Measurements from ENCODE around the gene ZFAND6.
"Not testable (repeated sequence)": the region's sequence is repeated elsewhere in the genome, so short reads cannot be mapped to it uniquely, and the experiment has no call there.

ZFAND6 gene

DNA sequence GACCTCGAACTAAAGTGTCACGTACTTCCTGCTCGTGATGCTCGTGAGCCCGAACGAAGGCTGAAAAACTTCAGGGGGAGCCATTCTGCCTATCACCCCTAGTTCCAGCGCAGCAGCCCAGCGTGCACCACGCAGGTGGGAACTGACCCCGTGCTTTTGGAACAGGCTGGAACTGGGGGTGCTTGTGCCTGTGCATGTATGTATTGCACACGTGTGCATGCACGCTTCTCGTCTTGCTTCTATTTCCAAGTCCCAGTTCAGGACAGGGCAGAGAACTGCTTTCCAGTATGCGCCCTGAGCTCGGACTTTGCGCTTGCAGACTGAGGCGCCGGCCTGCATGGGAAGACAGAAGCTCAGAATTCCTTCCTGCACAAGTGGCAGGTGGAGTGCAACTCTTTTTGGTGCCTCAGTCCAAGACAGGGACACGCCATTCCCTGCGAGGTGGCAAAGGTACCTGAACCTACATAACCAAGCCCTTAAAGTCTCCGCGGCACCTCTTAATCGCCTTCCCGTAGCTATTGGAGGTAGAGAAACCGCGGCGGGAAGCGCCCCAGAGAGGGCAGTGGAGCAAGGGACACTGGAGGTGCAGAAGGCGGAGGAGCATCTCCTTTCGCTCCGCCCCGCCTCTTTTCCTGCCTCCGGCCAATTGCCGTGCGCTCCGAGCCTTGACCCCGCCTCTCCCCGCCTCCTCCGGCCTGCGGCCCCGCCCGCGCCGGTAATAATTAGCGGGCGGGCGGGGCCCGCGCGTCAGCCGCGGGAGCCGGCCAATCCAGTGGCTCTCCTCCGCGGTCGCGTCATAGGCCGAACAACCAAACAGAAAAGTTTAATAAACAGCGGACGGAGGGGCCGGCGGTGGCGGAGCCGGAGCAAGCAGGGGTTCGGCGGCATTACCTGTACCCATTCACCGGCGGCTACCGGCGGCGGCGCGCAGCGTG is at the start of gene ZFAND6:
Gene ZFAND6 (plus strand): TSS at position 826 of the 935 bp plus-strand sequence. CDS start 60,669 bp downstream, outside the sequence.
- DNase-seq (ENCODE audit: low spot score) = peak; percentile 97

DNA sequence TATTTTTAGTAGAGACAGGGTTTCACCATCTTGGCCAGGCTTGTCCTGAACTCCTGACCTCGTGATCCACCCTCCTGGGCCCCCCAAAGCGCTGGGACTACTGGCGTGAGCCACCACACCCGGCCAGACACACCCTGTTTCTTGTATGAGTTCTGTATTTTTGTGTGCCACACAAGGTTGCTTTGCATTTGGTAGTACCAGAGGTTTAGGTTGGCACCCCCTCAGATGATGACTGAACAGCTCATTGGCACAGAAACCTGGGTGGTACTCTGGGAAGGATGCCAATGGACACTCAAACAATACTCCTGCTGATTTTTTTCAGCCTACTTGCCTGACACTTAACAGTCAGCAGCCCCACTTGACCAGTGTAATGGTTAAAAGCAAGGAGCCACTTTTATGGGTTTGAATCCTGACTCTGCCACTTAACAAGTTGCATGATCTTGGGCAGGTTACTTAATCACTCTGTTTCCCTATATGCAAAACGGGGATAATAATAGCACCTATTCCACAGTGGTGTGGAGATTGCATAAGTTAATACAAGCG is 49.3 kb upstream of the ZFAND6 start:
- DNase-seq (ENCODE audit: low spot score) = no peak

DNA sequence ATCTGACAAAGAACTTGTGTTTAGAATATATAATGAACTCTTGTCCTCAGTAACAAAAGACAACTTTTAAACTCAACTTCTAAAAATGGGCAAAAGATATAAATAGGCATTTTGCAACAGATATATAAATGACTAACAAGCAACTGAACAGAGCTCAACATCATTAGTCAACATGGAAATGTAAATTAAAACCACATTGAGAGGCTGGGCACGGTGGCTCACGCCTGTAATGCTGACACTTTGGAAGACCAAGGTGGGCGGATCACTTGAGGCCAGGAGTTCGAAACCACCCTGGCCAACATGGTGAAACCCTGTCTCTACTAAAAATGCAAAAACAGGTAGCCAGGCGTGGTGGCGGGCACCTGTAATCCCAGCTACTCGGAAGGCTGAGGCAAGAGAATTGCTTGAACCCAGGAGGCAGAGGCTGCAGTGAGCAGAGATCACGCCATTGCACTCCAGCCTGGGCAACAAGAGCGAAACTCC is 48.4 kb upstream of the ZFAND6 start:
- DNase-seq (ENCODE audit: low spot score) = not testable (repeated sequence)

DNA sequence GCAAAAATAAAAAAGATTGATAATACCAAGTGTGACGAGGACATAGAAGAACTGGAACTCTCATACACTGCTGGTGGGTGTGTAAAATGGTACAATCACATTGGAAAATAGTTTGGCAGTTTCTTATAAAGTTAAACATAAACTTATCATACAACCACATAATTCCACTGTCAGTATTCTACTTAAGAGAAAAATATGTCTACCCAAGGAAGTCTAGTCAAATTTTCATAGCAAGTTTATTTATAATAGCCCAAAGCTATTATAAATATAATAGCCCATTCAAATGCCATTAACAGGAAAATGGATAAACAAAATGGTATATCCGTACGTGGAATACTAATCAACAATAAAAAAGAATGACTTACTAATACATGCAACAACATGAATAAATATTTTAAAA is 47.9 kb upstream of the ZFAND6 start:
- DNase-seq (ENCODE audit: low spot score) = no peak

DNA sequence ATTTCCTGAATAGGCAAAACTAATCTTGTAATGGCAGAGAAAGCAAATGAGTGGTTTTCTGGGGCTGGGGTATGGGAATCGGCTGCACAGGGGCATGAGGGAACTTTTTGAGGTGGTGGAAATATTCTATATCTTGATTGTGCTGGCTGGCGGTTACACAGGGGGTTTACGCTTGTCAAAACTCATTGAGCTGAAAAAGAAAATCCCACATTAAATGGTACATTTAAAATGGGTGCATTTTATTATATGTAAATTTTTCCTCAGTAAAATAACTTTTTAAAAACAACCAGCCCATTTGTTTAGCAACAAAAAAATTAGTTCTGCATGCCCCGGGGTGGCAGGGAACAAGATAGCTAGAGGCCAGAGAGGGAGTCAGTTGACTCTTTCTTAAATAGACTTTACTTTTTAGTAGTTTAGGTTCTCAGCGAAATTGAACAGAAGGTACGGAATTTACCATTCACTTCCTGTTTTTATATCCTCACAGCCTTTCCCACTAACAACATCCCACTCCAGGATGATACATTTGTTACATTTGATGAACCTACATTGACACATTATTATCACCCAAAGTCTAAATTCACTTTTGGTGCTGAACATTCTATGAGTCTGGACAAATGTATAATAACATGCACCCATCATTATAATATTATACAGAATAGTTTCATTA is 47.3 kb upstream of the ZFAND6 start:
- DNase-seq (ENCODE audit: low spot score) = no peak

DNA sequence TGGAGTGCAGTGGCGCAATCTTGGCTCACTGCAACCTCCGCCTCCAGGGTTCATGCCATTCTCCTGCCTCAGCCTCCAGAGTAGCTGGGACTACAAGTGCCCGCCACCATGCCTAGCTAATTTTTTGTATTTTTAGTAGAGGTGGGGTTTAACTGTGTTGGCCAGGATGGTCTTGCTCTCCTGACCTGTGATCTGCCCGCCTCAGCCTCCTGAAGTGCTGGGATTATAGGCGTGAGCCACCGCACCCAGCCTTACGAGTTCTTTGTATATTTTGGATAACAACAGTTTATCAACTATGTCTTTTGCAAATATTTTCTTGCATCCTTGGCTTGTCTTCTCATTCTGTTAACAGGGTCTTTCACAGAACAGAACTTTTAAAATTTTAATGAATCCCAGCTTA is 45.3 kb upstream of the ZFAND6 start:
- DNase-seq (ENCODE audit: low spot score) = not testable (repeated sequence)

DNA sequence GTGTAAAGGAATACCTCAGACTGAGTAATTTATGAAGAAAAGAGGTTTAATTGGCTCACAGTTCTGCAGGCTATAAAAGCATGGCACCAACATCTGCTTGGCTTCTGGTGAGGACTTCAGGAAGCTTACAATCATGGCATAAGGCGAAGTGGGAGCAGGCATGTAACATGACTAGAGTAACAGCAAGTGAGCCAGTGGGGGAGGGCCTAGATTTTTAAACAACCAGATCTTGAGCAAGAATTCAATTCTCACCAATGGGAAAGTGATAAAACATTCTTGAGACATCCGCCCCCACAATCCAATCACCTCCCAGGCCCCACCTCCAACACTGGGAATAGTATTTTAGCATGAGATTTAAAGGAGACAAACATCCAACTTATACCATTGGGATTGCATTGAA is 44.3 kb upstream of the ZFAND6 start:
- no peak for DNase-seq (ENCODE audit: low spot score)

DNA sequence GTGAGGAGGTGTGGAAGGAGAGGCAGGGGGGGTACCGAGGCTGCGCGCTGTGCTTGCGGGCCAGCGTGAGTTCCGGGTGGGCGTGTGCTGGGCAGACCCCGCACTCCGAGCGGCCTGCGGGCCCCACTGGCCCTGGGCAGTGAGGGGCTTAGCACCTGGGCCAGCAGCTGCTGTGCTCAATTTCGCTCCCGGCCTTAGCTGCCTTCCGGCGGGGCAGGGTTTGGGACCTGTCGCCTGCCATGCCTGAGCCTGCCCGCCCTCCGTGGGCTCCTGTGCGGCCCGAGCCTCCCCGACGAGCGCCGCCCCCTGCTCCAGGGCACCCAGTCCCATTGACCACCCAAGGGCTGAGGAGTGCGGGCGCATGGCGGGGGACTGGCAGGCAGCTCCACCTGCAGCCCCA is 43.0 kb upstream of the ZFAND6 start:
- not testable (repeated sequence) for DNase-seq (ENCODE audit: low spot score)

DNA sequence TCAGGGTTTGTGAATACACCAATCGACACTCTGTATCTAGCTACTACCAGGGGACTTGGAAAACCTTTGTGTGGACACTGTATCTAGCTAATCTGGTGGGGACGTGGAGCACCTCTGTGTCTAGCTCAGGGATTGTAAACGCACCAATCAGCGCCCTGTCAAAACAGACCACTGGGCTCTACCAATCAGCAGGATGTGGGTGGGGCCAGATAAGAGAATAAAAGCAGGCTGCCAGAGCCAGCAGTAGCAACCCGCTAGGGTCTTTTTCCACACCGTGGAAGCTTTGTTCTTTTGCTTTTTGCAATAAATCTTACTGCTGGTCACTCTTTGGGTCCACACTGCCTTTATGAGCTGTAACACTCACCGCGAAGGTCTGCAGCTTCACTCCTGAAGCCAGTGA is 42.3 kb upstream of the ZFAND6 start:
- not testable (repeated sequence) for DNase-seq (ENCODE audit: low spot score)

DNA sequence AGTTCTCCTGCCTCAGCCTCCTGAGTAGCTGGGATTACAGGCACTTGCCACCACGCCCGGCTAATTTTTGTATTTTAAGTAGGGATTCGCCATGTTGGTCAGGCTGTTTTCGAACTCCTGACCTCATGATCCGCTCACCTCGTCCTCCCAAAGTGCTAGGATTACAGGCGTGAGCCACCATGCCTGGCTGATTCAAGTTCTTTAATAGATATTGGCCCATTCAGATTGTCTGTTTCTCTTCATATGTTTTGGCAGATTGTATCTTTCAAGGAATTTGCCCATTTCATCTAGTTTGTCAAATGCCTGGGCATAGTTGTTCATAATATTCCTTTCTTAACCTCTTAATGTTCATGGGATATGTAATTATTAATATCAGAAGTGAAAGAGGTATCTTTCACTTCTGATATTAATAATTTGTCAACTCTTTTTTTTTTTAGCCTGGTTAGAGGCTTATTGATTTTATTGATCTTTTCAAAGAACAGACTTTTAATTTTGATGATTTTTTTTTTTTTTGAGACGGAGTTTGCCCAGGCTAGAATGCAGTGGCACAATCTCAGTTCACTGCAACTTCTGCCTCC is 40.2 kb upstream of the ZFAND6 start:
- DNase-seq (ENCODE audit: low spot score) = no peak

DNA sequence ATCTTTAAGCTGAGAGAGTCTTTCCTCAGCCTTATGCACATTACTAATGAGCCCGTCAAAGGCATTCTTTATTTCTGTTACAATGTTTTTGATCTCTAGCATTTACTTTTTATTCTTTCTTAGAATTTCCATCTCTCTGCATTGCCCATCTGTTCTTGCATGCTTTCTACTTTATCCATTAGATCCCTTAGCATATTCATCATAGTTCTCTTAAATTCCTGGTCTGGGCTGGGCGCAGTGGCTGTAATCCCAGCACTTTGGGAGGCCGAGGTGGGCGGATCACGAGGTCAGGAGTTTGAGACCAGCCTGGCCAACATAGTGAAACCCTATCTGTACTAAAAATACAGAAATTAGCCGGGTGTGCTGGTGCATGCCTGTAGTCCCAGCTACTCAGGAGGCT is 39.3 kb upstream of the ZFAND6 start:
- DNase-seq (ENCODE audit: low spot score) = not testable (repeated sequence)

DNA sequence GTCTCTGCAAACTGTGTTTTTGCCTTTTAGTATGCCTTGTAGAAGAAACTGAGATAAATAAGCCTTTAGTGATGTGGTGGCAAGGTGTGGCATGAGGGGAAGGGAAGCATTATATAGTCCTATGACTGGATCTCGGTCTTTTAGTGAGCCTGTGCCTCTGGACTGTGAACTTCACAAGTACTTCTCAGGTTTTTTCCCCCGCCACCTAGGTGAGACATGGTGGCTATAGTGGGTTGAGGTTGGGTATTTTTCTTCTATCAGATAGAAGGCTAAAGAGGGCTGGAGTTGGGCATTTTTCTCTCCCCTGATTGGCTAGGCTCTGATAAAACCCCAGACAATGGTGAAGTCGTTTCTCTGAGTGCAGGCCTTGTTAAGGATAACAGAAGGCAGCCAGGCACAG is 38.7 kb upstream of the ZFAND6 start:
- DNase-seq (ENCODE audit: low spot score) = no peak

DNA sequence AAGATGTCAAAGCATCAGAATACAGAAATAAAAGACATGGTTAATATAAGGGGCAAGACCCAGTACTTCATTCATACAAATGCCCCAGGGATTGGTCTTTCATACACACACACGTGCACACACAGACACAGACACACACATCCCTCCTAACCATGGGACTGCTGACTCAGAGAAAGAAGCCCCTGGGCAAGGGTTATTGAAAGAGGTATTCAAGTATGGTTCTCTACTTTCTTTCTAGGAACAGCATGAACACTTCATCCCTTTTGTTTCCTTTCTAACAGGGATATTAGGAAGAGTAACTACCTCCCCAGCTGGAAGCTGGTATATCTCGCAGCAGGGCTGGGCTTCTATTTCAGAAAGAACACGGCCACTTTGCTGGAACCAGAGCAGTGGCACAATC is 33.2 kb upstream of the ZFAND6 start:
- no peak for DNase-seq (ENCODE audit: low spot score)

DNA sequence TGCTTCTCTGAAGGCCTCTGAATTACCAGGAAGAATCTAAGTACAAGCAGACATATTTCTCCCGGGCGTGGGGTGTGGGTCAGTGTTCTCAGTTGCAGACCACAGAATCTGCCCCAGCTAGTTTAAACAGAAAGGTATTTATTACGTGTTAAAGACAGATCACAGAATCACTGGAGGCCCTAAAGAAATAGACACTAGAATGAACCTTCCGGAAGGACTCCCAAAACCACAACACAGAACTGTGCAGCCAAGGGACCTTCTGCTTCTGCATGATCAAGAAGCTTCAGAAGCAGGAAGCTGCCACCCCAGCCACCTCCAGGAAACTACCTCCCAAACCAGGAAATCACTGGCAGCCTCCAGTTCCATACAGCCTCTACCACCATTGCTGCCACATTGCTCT is 32.7 kb upstream of the ZFAND6 start:
- DNase-seq (ENCODE audit: low spot score) = no peak

DNA sequence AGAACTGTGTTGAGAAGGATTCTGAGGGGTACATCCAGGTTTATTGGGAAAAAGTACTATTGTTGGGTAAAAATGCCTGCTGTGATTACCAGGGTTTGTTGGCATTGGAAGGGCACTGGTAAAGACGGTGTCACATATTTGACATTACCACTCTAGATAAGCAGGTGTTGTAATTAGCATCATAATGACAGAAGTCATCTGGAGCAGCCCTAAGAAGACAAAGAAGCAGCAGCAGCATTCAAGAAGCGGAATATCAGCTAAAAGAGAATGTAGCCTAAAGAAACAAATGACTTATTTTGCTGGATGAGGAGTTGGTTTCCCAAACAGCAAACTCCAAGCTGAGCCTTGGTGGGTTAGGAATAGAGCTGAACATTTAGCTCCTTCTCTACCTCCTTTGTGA is 30.5 kb upstream of the ZFAND6 start:
- no peak for DNase-seq (ENCODE audit: low spot score)

DNA sequence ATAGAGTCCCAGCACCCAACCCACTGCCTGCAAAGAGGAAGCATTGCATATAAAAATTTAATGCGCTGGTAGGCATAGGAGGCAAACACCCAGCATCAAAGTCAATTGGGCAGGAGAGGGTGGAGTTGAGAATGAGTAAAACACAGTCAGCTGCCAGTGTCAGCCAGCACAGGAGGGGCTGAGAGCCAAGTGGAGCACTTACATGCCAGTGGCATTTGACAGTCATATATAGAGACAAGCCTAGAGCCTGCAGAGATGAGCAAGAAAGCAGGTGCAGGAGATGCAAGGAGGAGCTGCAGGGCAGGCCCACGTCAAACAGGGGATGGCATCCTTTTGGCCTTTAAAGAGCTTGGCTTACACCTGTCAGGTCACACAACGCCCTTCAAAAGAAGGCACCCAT is 27.6 kb upstream of the ZFAND6 start:
- no peak for DNase-seq (ENCODE audit: low spot score)

DNA sequence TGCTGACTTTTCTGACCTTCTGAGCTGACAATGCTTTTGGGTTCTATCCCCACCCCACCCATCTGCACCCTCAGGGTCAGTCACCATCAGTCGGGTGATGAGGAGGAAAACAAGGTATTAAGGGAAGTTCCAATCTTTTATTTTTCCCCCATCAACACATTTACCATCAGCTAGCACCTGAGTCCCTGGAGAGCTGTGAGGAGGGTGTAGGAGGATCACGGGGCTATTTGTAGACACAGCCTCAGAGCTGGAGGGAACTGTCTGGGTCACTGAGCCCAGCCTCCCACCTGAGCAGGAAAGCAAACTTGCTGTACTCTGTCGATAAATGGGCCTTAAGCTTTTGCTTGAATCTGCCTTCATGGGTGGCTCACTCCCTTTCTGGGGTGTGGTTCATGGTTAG is 24.8 kb upstream of the ZFAND6 start:
- DNase-seq (ENCODE audit: low spot score) = no peak

DNA sequence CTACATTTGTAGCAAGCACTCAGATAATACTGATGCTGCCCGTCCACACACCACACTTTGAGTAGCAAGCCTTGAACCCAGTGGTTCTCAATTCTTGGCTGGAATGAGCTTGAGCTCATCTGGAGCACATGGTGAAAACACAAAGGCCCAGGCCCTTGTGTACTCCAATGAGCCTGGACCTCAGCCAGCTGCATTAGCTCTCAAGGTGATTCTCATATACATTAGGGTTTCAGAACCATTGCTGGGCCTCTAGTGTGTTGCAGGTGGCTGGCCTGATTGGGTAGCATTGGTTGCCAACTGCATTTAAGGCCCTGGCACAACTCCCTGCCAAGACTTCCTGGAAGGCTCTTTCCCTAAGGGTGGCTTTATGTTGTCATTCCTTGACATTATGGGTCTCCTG is 23.4 kb upstream of the ZFAND6 start:
- no peak for DNase-seq (ENCODE audit: low spot score)

DNA sequence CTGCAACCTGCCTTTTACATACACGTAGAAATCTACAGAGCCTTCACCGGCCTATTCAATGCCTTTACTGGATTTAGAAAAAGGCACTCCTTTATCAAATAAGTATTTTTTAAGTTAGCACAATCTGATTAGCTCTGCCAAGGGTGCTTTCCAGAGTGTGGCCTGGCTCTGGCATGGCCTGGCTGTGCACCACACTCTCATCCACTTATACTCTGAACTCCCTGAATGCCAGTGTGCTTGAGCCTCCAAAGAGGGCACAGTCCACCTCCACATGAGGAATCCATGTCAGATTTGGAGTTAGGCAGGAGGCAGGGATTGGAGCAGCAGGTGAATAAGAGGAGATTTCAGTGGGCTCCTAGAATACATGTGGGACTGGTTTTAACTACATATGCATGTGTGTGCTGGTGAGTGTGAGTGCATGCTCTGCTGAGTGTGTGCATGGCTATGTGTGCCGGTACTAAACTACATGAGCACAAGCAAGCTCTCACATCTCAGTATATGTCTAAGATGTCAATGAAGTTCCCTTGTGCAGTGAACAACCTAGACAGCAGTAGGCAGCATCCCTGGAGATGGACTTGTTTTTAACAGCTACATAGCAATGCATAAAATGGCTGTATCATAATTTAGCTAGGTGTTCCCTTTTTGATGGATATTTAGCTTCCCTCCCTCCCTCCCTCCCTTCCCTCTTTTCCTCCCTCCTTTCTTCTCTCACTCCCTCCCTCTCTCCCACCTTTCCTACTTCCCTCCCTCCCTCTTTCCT is 17.8 kb upstream of the ZFAND6 start:
- DNase-seq (ENCODE audit: low spot score) = no peak

DNA sequence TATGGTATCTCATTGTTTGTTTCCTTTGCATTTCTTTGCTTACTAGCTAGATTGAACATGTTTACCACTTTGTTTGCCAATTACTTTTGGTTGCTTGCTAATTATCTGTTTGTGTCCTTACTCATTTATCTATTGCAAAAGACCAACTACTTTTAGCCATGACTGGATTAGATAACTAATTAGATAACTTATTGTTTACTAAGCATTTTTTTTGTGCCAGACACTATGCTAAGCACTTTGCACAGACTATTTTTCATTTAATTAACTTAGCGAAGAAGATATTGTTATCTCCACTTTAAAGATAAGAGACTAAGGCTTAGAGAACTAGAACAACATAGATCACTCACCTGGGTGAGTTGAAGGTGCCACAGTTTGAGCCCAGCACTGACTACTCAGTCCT is 16.9 kb upstream of the ZFAND6 start:
- DNase-seq (ENCODE audit: low spot score) = no peak

DNA sequence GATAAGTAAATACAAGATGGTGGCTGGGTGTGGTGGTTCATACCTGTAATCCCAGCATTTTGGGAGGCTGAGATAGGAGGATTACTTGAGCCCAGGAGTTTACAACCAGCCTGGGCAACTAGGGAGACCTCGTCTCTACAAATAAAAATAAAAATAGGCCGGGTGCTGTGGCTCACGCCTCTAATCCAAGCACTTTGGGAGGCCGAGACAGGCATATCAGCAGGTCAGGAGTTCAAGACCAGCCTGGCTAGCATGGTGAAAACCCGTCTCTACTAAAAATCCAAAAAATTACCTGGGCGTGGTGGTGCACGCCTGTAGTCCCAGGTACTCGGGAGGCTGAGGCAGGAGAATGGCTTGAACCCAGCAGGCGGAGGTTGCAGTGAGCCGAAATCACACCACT is 14.3 kb upstream of the ZFAND6 start:
- DNase-seq (ENCODE audit: low spot score) = not testable (repeated sequence)

DNA sequence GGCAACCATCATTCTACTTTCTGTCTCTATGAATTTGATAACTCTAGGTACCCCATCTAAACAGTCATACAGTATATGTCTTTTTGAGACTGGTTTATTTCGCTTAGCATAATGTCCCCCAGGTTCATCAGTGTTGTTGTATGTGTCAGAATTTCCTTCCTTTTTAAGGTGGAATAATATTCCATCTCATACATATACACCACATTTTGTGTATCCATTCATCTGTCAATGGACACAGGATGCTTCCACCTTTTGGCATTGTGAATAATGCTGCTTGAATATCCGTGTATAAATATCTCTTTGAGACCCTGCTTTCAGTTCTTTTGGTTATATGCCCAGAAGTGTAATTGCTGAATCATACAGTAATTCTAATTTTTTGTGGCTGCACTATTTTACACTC is 10.4 kb upstream of the ZFAND6 start:
- no peak for DNase-seq (ENCODE audit: low spot score)
